Testis (tissue), 2 donors: Measurements from ENCODE around the gene EDIL3.

Experiments used
- CTCF ChIP-seq, 3 experiments: fragments of 450-650 bp in 2 of 3; fragments of 200-600 bp in 1 of 3; sonication (generic) in 1 of 3; IDR thresholded peaks; one replicate each; pipeline ENCODE4 v1.5.1; 2016 to 2019; ENCODE audit warnings: antibody characterized with exemption in 3 of 3, mild to moderate bottlenecking in 2 of 3, moderate library complexity in 1 of 3
- POLR2A ChIP-seq: fragments of 450-650 bp; IDR thresholded peaks from one replicate; pipeline ENCODE4 v1.6.1; 2017; ENCODE audit warnings: antibody characterized with exemption, mild to moderate bottlenecking, moderate library complexity

GRCh38 chr5:84279234-84279633 lies 105.4 kb downstream of the EDIL3 start:
- no peak for TF ChIP-seq CTCF (IDR thresholded peaks at IDR 0.05)
- TF ChIP-seq POLR2A: no peak
